Esophagus muscularis mucosa (tissue), 4 donors: ENCODE data around the gene AGPS. TPM values are rescaled to one million over a fixed set of nuclear protein-coding genes. Genes with fewer than 3 reads are reported as not detected.

Experiments used
- DNase-seq: peaks from one replicate; pipeline ENCODE4 v3.0.0-alpha.2; 2017; ENCODE audit errors: extremely low spot score
- H3K27ac ChIP-seq, 4 donors: fragments of 200-600 bp; sonication (generic); replicated peaks in 1 of 4; 1 replicate in 3 of 4; 2 replicates in 1 of 4; pipeline ENCODE4 v1.5.1; 2016 to 2019; ENCODE audit warnings: mild to moderate bottlenecking in 1 of 4
- H3K27me3 ChIP-seq, 4 donors: fragments of 200-600 bp; sonication (generic); one replicate each; pipeline versions ENCODE4 v1.5.1 to v1.6.0; 2016 to 2019
- H3K36me3 ChIP-seq, 4 donors: fragments of 200-600 bp; sonication (generic); one replicate each; pipeline ENCODE4 v1.5.1; 2016 to 2019
- H3K4me1 ChIP-seq, 4 donors: fragments of 200-600 bp; sonication (generic); one replicate each; pipeline ENCODE4 v1.5.1; 2016 to 2019
- H3K4me3 ChIP-seq, 4 donors: fragments of 200-600 bp; sonication (generic); 1 replicate in 2 of 4; 2 replicates in 2 of 4; pipeline ENCODE4 v1.5.1; 2016 to 2019; ENCODE audit warnings: mild to moderate bottlenecking in 4 of 4, moderate library complexity in 1 of 4
- H3K9me3 ChIP-seq, 4 donors: fragments of 200-600 bp; sonication (generic); 1 replicate in 3 of 4; 2 replicates in 1 of 4; pipeline ENCODE4 v1.5.1; 2016 to 2019
- CTCF ChIP-seq, 3 experiments: fragments of 200-600 bp in 2 of 3; fragments of 450-650 bp in 1 of 3; sonication (generic) in 2 of 3; IDR thresholded peaks; one replicate each; pipeline ENCODE4 v1.5.1; 2017 to 2019; ENCODE audit warnings: antibody characterized with exemption in 3 of 3, mild to moderate bottlenecking in 2 of 3, moderate library complexity in 1 of 3
- EP300 ChIP-seq: sonication (generic); formaldehyde crosslinking; IDR thresholded peaks from one replicate; pipeline ENCODE4 v1.6.1; 2017; ENCODE audit warnings: antibody characterized with exemption
- POLR2A ChIP-seq: fragments of 450-650 bp; IDR thresholded peaks from one replicate; pipeline ENCODE4 v1.6.1; 2017; ENCODE audit warnings: antibody characterized with exemption, moderate library complexity, mild to moderate bottlenecking, low read depth
- POLR2AphosphoS5 ChIP-seq, 2 donors: sonication (generic); formaldehyde crosslinking; IDR thresholded peaks; one replicate each; pipeline ENCODE4 v1.6.1; 2017; ENCODE audit warnings: antibody characterized with exemption in 2 of 2
- WGBS: methylation state at CpG from one replicate; pipeline ENCODE4 v1.1.5; 2018; 5-methylcytosine and 5-hydroxymethylcytosine counted together
- intact Hi-C: fragments of 100-400 bp; cut with DNase I; formaldehyde crosslinking; loops from one replicate; pipeline ENCODE4 v1.15.1; 2023
- total RNA-seq, 4 donors: library from RNA; depleted of rRNA; stranded (reverse); fragments of >200 nt; gene quantifications; one replicate each; pipeline versions ENCODE4 v1.1.0 to v1.2.1, GENCODE V29; 2016

Gene AGPS
- total RNA-seq, 4 donors from 2014 or later: 26.3 to 46.1 (median 37.0) TPM

GRCh38 chr2:177385151-177385550 is 7.4 kb upstream of the AGPS start:
- no peak overlapping the region for H3K27ac ChIP-seq
- intact Hi-C loops: no loop called here
- H3K36me3 ChIP-seq: peaks cover 0 to 7% (median 2%) of the 10 kb centered on the region in 4 donors
- TF ChIP-seq EP300 (no peak), POLR2A (no peak), CTCF (IDR thresholded peaks at IDR 0.05) (no peak), POLR2AphosphoS5 (IDR thresholded peaks at IDR 0.05) (no peak)
- 87% methylated on average over 2 of the region's 2 CpGs for WGBS
- H3K27me3 ChIP-seq: no peaks in the 10 kb centered on the region
- no peak for DNase-seq
- H3K9me3 ChIP-seq: no peaks in the 10 kb centered on the region
- H3K4me3 ChIP-seq: no peak overlapping the region
- no peaks in the 10 kb centered on the region for H3K4me1 ChIP-seq

GRCh38 chr2:177391822-177392372 is 676 bp upstream of the AGPS start:
- no peaks in the 10 kb centered on the region for H3K27me3 ChIP-seq
- DNase-seq: no peak
- H3K9me3 ChIP-seq: no peaks in the 10 kb centered on the region
- WGBS: 66% methylated on average over 4 of the region's 4 CpGs
- TF ChIP-seq POLR2A (no peak), CTCF (IDR thresholded peaks at IDR 0.05) (no peak), EP300 (no peak), POLR2AphosphoS5 (IDR thresholded peaks at IDR 0.05) (no peak)
- no peaks in the 10 kb centered on the region for H3K36me3 ChIP-seq
- peak overlapping the region; percentile 72 to 80 (median 78) for H3K27ac ChIP-seq
- H3K4me1 ChIP-seq: peaks cover 25 to 46% (median 35%) of the 10 kb centered on the region in 4 donors
- intact Hi-C loops: no loop called here
- peak overlapping the region; percentile 75 to 84 (median 78) for H3K4me3 ChIP-seq

GRCh38 chr2:177393203-177393755 is 706 bp downstream of the AGPS start:
- Histone ChIP-seq H3K4me1 (peaks cover 37 to 57% (median 46%) of the 10 kb centered on the region in 4 donors), H3K27me3 (no peaks in the 10 kb centered on the region), H3K36me3 (no peaks in the 10 kb centered on the region), H3K9me3 (no peaks in the 10 kb centered on the region), H3K27ac (peak overlapping the region; percentile 72 to 80 (median 78)), H3K4me3 (peak overlapping the region; percentile 75 to 84 (median 78))
- no peak for DNase-seq
- TF ChIP-seq POLR2AphosphoS5 (IDR thresholded peaks at IDR 0.05) (no peak), POLR2A (no peak), CTCF (IDR thresholded peaks at IDR 0.05) (no peak), EP300 (no peak)
- 18% methylated on average over 8 of the region's 8 CpGs for WGBS
- intact Hi-C loops: no loop called here

DNA sequence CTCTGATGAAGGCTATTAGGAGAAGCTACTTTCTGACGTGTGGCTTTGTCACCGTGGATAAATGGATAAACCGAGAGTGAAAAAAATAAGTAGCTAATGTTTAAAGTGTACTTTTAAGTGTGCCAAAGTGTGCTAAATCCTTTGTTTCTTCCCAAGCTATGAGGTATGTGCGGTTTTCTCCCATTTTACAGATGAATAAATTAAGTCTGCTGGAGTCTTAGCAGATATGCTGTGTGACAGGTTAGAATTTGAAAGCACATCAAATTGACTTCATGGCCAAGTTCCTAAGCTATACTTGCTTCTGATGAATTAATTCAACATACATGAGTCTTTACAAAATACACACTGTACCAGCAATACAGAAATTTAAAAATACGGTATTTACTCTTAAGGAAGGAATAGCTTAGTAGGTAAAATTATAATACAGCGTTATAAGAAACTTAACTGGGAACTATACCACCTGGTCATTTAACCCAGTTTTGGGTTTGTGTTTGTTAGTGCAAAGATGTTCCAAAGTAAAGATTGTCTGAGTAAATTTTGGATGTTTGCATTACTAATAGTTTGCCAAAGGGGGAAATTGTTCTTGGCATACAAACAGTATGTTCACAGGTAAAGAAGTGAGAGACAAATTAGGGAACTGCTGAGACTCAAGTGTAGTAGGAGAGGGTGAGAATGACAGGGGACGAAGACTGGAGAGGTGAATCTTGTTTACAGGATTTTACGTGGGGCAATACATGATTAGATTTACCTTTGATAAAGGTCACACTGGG is 1.4 kb downstream of the AGPS start:
- Histone ChIP-seq H3K4me1 (peaks cover 44 to 59% (median 48%) of the 10 kb centered on the region in 4 donors), H3K9me3 (no peaks in the 10 kb centered on the region), H3K27me3 (no peaks in the 10 kb centered on the region), H3K4me3 (peak overlapping the region; percentile 75 to 84 (median 78)), H3K36me3 (no peaks in the 10 kb centered on the region), H3K27ac (no peak overlapping the region)
- intact Hi-C loops: no loop called here
- no peak for TF ChIP-seq POLR2AphosphoS5 (IDR thresholded peaks at IDR 0.05)
- TF ChIP-seq POLR2A: no peak
- TF ChIP-seq CTCF (IDR thresholded peaks at IDR 0.05): no peak
- TF ChIP-seq EP300: no peak
- WGBS: 81% methylated on average over 8 of the region's 8 CpGs
- no peak for DNase-seq
